ENCODE measurements around the gene CDKN1C. TPM values are rescaled to one million over a fixed set of nuclear protein-coding genes. Genes with fewer than 3 reads are reported as not detected.

CDKN1C gene
- total and polyA plus RNA-seq, 2 experiments from 2014 or later: 64.6 to 108 TPM

DNA sequence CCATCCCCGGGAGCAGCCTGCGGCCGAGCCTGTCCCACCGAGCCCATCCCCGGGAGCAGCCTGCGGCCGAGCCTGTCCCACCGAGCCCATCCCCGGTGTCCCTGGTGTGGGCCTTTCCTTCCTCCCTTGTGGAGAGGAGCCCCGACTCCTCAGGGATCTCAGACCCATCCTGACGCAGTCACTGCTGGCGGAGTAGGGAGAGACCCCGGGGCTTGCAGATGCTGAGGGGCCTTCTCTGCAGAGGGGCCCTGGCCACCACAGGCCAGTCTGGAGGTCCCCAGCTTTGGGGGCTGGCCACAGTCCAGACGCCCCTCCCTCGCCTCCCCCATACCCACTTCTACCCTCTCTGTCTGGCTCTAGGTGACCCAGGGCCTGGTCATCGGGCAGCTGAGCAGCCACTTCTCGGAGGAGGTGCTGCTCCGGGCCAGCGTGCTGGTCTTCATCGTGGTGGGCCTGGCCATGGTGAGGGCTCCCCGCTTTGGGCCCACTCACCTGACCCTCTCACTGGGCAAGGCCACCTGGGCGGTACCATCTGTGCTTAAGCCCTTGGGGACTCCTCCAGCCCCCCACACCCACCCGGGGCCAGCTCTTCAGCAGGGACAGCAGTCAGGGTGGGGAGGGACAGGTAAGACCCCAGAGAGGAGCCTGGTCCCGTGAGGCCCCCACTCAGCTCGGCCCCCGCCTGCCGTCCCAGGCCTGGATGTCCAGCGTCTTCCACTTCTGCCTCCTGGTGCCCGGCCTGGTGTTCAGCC, 36.3 kb upstream of the CDKN1C start:
- Histone ChIP-seq H3K27ac (no peak overlapping the region), H3K36me3 (no peaks in the 10 kb centered on the region), H3K4me1 (ENCODE audit: low read depth) (no peaks in the 10 kb centered on the region), H3K9me3 (ENCODE audit: low read depth) (no peaks in the 10 kb centered on the region), H3K4me3 (no peak overlapping the region), H3K27me3 (peaks cover 12% of the 10 kb centered on the region)
- TF ChIP-seq, protein P1, sequence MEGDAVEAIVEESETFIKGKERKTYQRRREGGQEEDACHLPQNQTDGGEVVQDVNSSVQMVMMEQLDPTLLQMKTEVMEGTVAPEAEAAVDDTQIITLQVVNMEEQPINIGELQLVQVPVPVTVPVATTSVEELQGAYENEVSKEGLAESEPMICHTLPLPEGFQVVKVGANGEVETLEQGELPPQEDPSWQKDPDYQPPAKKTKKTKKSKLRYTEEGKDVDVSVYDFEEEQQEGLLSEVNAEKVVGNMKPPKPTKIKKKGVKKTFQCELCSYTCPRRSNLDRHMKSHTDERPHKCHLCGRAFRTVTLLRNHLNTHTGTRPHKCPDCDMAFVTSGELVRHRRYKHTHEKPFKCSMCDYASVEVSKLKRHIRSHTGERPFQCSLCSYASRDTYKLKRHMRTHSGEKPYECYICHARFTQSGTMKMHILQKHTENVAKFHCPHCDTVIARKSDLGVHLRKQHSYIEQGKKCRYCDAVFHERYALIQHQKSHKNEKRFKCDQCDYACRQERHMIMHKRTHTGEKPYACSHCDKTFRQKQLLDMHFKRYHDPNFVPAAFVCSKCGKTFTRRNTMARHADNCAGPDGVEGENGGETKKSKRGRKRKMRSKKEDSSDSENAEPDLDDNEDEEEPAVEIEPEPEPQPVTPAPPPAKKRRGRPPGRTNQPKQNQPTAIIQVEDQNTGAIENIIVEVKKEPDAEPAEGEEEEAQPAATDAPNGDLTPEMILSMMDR (IDR thresholded peaks at IDR 0.05; ENCODE audit: low read depth, low read length): no peak
- DNase-seq (ENCODE audit: low read depth in 1 of 2, low spot score in 1 of 2): no peak

GRCh38 chr11:2921261-2921660, 35.7 kb upstream of the CDKN1C start:
- H3K36me3 ChIP-seq: no peaks in the 10 kb centered on the region
- peaks cover 6% of the 10 kb centered on the region for H3K27me3 ChIP-seq
- DNase-seq (ENCODE audit: low read depth in 1 of 2, low spot score in 1 of 2): no peak
- no peak overlapping the region for H3K27ac ChIP-seq
- no peaks in the 10 kb centered on the region for H3K9me3 ChIP-seq (ENCODE audit: low read depth)
- TF ChIP-seq, protein P1 (IDR thresholded peaks at IDR 0.05; ENCODE audit: low read depth, low read length): no peak
- H3K4me1 ChIP-seq (ENCODE audit: low read depth): no peaks in the 10 kb centered on the region
- H3K4me3 ChIP-seq: no peak overlapping the region

DNA sequence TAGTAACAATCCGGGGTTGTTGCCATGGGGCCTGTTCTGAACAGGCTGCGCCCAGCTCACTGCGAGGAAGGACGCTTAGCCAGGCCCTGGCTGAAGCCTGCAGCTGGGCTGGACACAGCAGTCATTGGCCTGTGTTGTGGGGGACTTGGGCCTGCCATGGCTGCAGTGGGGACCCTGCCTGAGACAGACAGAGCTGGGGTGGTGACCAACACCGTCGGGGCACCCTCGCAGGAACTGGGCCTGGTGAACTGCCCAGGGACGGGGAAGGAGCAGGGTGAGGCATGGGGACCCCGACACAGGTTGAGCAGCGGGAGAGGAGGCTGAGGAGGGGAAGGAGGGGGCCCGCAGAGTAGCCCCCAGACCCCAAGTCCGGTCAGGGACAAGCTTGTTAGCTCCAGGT, 34.8 kb upstream of the CDKN1C start:
- Histone ChIP-seq H3K27me3 (peaks cover 5% of the 10 kb centered on the region), H3K4me1 (ENCODE audit: low read depth) (no peaks in the 10 kb centered on the region)
- TF ChIP-seq, protein P1 (IDR thresholded peaks at IDR 0.05; ENCODE audit: low read depth, low read length): no peak

DNA sequence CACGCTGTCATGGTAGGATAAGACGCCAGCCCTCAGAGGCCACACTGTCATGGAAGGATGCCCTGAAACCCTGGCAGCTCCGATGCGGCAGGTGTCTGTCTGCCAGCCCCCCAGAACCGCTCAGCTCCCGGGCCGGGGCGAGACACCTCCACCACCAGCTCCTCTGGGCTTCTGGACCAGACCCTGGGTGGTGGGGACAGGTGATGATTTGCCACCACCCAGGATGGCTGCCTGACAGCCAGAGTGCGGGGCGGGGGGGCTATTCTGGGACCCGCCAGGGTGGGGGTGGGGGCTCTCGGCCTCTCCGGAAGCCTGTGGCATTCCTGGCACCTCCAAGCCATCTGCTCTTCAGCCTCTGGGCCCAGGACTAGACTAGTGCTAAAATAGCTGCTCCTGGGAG, 34.3 kb upstream of the CDKN1C start:
- H3K27me3 ChIP-seq: peaks cover 2% of the 10 kb centered on the region

More for the DNA sequence above, 34.8 kb upstream of the CDKN1C start:
- no peak for DNase-seq (ENCODE audit: low read depth in 1 of 2, low spot score in 1 of 2)
- no peak overlapping the region for H3K4me3 ChIP-seq
- no peaks in the 10 kb centered on the region for H3K9me3 ChIP-seq (ENCODE audit: low read depth)
- H3K27ac ChIP-seq: no peak overlapping the region
- H3K36me3 ChIP-seq: no peaks in the 10 kb centered on the region

DNA sequence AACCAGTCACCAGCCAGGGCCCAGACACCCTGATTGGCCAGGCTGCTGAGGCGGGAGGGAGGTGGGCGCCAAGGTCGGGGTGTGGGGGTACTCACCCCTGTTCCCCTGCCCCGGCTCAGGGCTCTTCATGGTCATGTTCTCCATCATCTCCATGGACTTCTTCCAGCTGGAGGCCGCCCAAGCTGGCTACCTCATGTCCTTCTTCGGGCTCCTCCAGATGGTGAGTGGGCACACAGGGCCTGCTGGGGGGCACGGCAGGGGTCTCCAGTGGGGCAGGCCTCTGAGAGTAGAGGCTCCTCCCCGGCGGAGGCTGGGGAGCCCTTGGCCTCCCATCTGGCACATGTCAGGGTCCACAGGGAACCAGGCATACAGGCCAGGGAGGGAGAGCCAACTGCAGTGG, 33.6 kb upstream of the CDKN1C start:
- no peaks in the 10 kb centered on the region for H3K9me3 ChIP-seq (ENCODE audit: low read depth)
- TF ChIP-seq, protein P1 (IDR thresholded peaks at IDR 0.05; ENCODE audit: low read depth, low read length): no peak
- no peak for DNase-seq (ENCODE audit: low read depth in 1 of 2, low spot score in 1 of 2)
- H3K4me3 ChIP-seq: no peak overlapping the region
- H3K27me3 ChIP-seq: no peaks in the 10 kb centered on the region
- no peak overlapping the region for H3K27ac ChIP-seq
- no peaks in the 10 kb centered on the region for H3K36me3 ChIP-seq
- peaks cover 11% of the 10 kb centered on the region for H3K4me1 ChIP-seq (ENCODE audit: low read depth)

More for the DNA sequence above, 34.3 kb upstream of the CDKN1C start:
- no peak overlapping the region for H3K4me3 ChIP-seq
- no peak overlapping the region for H3K27ac ChIP-seq
- H3K36me3 ChIP-seq: no peaks in the 10 kb centered on the region
- DNase-seq (ENCODE audit: low read depth in 1 of 2, low spot score in 1 of 2): no peak
- TF ChIP-seq, protein P1 (IDR thresholded peaks at IDR 0.05; ENCODE audit: low read depth, low read length): no peak
- H3K4me1 ChIP-seq (ENCODE audit: low read depth): peaks cover 5% of the 10 kb centered on the region
- no peaks in the 10 kb centered on the region for H3K9me3 ChIP-seq (ENCODE audit: low read depth)

Measured in cardiac muscle cell (in vitro differentiated cells and primary cell).